ENCODE measurements around the gene TRERF1.
A peak's percentile ranks its signal among the peaks of the same experiment; 100 is the strongest.

The TRERF1 gene

GRCh38 chr6:42227173-42227850, 224.4 kb downstream of the TRERF1 start (continued):
- no peak for TF ChIP-seq CREB5 (CRISPR knock-in tag; IDR thresholded peaks at IDR 0.05; ENCODE audit: low read depth)
- no peak for TF ChIP-seq ESRRG (CRISPR knock-in tag; IDR thresholded peaks at IDR 0.05)
- no peak for TF ChIP-seq OSR1 (CRISPR knock-in tag; IDR thresholded peaks at IDR 0.05)
- no peak for TF ChIP-seq TOX (CRISPR knock-in tag; IDR thresholded peaks at IDR 0.05; ENCODE audit: borderline replicate concordance)
- TF ChIP-seq ZNF70 (CRISPR knock-in tag; IDR thresholded peaks at IDR 0.05), result no peak

- peak; percentile 75 for ATAC-seq
- 0 out of 2 replicates have a peak, but pooled peaks have one; percentile 18 for TF ChIP-seq ISL1 (CRISPR knock-in tag; IDR thresholded peaks at IDR 0.05)
- TF ChIP-seq ZNF70 (CRISPR knock-in tag; IDR thresholded peaks at IDR 0.05), result no peak
- no peak for TF ChIP-seq ZNF8 (CRISPR knock-in tag; IDR thresholded peaks at IDR 0.05)
- TF ChIP-seq ZFP30 (CRISPR knock-in tag; IDR thresholded peaks at IDR 0.05), result no peak
- 0 out of 2 replicates have a peak, but pooled peaks have one; percentile 13 for TF ChIP-seq ZFP3 (CRISPR knock-in tag; IDR thresholded peaks at IDR 0.05)
- no peak for TF ChIP-seq SNAI2 (CRISPR knock-in tag; IDR thresholded peaks at IDR 0.05)
- TF ChIP-seq CSDC2 (CRISPR knock-in tag; IDR thresholded peaks at IDR 0.05), result no peak
- no peak for TF ChIP-seq ZNF565 (CRISPR knock-in tag; conservative IDR thresholded peaks at IDR 0.05; ENCODE audit: low read depth)
Observed at GRCh38 chr6:42226645-42227143, 225.0 kb downstream of the TRERF1 start.

- peak; percentile 80 for ATAC-seq
- TF ChIP-seq ESRRG (CRISPR knock-in tag; IDR thresholded peaks at IDR 0.05), result no peak
- no peak for TF ChIP-seq RARB (CRISPR knock-in tag; IDR thresholded peaks at IDR 0.05)
- no peak for TF ChIP-seq ZC3H10 (CRISPR knock-in tag; IDR thresholded peaks at IDR 0.05)
- TF ChIP-seq OSR1 (CRISPR knock-in tag; IDR thresholded peaks at IDR 0.05), result no peak
- no peak for TF ChIP-seq POU6F1 (CRISPR knock-in tag; IDR thresholded peaks at IDR 0.05; ENCODE audit: borderline replicate concordance, low read depth)
- no peak for TF ChIP-seq ZNF565 (CRISPR knock-in tag; conservative IDR thresholded peaks at IDR 0.05; ENCODE audit: low read depth)
- TF ChIP-seq ZFP3 (CRISPR knock-in tag; IDR thresholded peaks at IDR 0.05), result no peak
- TF ChIP-seq GLIS3 (CRISPR knock-in tag; IDR thresholded peaks at IDR 0.05), result no peak
- TF ChIP-seq ISL1 (CRISPR knock-in tag; IDR thresholded peaks at IDR 0.05), result no peak
- no peak for TF ChIP-seq CSRNP3 (CRISPR knock-in tag; IDR thresholded peaks at IDR 0.05)
- TF ChIP-seq PPARA (CRISPR knock-in tag; IDR thresholded peaks at IDR 0.05; ENCODE audit: borderline replicate concordance), result no peak
- no peak for TF ChIP-seq ARNTL (CRISPR knock-in tag; IDR thresholded peaks at IDR 0.05; ENCODE audit: borderline replicate concordance, low read depth)
- no peak for TF ChIP-seq ZNF8 (CRISPR knock-in tag; IDR thresholded peaks at IDR 0.05)
- TF ChIP-seq TOX (CRISPR knock-in tag; IDR thresholded peaks at IDR 0.05; ENCODE audit: borderline replicate concordance), result no peak
- no peak for TF ChIP-seq CREB5 (CRISPR knock-in tag; IDR thresholded peaks at IDR 0.05; ENCODE audit: low read depth)
- TF ChIP-seq SNAI2 (CRISPR knock-in tag; IDR thresholded peaks at IDR 0.05), result no peak
- no peak for TF ChIP-seq PATZ1 (CRISPR knock-in tag; IDR thresholded peaks at IDR 0.05; ENCODE audit: borderline replicate concordance)
Observed at GRCh38 chr6:42226161-42226611, 225.5 kb downstream of the TRERF1 start.
